Astrocyte (in vitro differentiated cells and primary cell): ENCODE measurements around the gene THRB. TPM values are rescaled to one million over a fixed set of nuclear protein-coding genes. Genes with fewer than 3 reads are reported as not detected.

ENCODE experiments used
- DNase-seq: peaks from one replicate; pipeline ENCODE4 v3.0.0-alpha.2; 2010; ENCODE audit warnings: low read depth
- FAIRE-seq: peaks from 2 replicates; lab custom pipeline; 2011; peaks lifted over from hg19 to GRCh38; lab: Jason Lieb, UNC
- H2AFZ ChIP-seq: 2 replicates; pipeline ENCODE4 v1.6.0; 2012; ENCODE audit warnings: low read depth, low read length, inconsistent platforms
- H3K27ac ChIP-seq: 2 replicates; pipeline ENCODE4 v1.5.1; 2011; ENCODE audit warnings: low read depth, low read length, inconsistent platforms
- H3K27me3 ChIP-seq: 2 replicates; pipeline ENCODE4 v1.6.0; 2011; ENCODE audit warnings: low read length, inconsistent platforms; ENCODE audit not compliant: insufficient read depth
- H3K36me3 ChIP-seq: 2 replicates; pipeline ENCODE4 v1.5.1; 2011; ENCODE audit warnings: low read length, inconsistent platforms; ENCODE audit not compliant: insufficient read depth
- H3K4me1 ChIP-seq: 2 replicates; pipeline ENCODE4 v1.5.1; 2011; ENCODE audit warnings: low read length, inconsistent platforms; ENCODE audit not compliant: insufficient read depth
- H3K4me2 ChIP-seq: 2 replicates; pipeline ENCODE4 v1.6.0; 2012; ENCODE audit warnings: low read length, inconsistent platforms
- H3K4me3 ChIP-seq: 2 replicates; pipeline ENCODE4 v1.5.1; 2011; ENCODE audit warnings: low read depth, mild to moderate bottlenecking, low read length, inconsistent platforms; ENCODE audit not compliant: insufficient read depth
- H3K79me2 ChIP-seq: 2 replicates; pipeline ENCODE4 v1.6.0; 2012; ENCODE audit warnings: mild to moderate bottlenecking, low read length, inconsistent platforms; ENCODE audit not compliant: insufficient read depth
- H3K9ac ChIP-seq: 2 replicates; pipeline ENCODE4 v1.6.0; 2012; ENCODE audit warnings: mild to moderate bottlenecking, low read length, inconsistent platforms
- H3K9me3 ChIP-seq: 2 replicates; pipeline ENCODE4 v1.5.1; 2012; ENCODE audit warnings: low read depth, mild to moderate bottlenecking, low read length, inconsistent platforms; ENCODE audit not compliant: insufficient read depth
- H4K20me1 ChIP-seq: 2 replicates; pipeline ENCODE4 v1.6.0; 2012; ENCODE audit warnings: low read length, inconsistent platforms; ENCODE audit not compliant: insufficient read depth
- H3K27ac Mint-ChIP-seq: one replicate; pipeline ENCODE4 v1.8.0; 2021; ENCODE audit warnings: mild to moderate bottlenecking, mixed read lengths; ENCODE audit not compliant: unreplicated experiment
- H3K27me3 Mint-ChIP-seq: one replicate; pipeline ENCODE4 v1.8.0; 2021; ENCODE audit warnings: low read depth, mixed read lengths; ENCODE audit not compliant: unreplicated experiment
- H3K36me3 Mint-ChIP-seq: one replicate; pipeline ENCODE4 v1.8.0; 2021; ENCODE audit warnings: low read depth, mixed read lengths; ENCODE audit not compliant: unreplicated experiment
- H3K4me1 Mint-ChIP-seq: one replicate; pipeline ENCODE4 v1.8.0; 2021; ENCODE audit warnings: low read depth, mixed read lengths; ENCODE audit not compliant: unreplicated experiment
- H3K4me3 Mint-ChIP-seq: one replicate; pipeline ENCODE4 v1.8.0; 2021; ENCODE audit warnings: mild to moderate bottlenecking, moderate library complexity, mixed read lengths; ENCODE audit not compliant: unreplicated experiment
- H3K9me3 Mint-ChIP-seq: one replicate; pipeline ENCODE4 v1.8.0; 2021; ENCODE audit warnings: mild to moderate bottlenecking, mixed read lengths; ENCODE audit not compliant: unreplicated experiment
- CTCF ChIP-seq: IDR thresholded peaks from 2 replicates; pipeline ENCODE4 v1.5.1; 2011; ENCODE audit warnings: low read depth, mild to moderate bottlenecking, inconsistent platforms, low read length, moderate library complexity; ENCODE audit not compliant: insufficient read depth
- EZH2 ChIP-seq: IDR thresholded peaks from 2 replicates; pipeline ENCODE4 v1.6.1; 2012; ENCODE audit warnings: mild to moderate bottlenecking, low read length, inconsistent platforms; ENCODE audit not compliant: insufficient read depth
- total RNA-seq: library from RNA; stranded (reverse); gene quantifications from 2 replicates; pipeline ENCODE4 v1.2.1, GENCODE V29; 2021

Gene THRB
- total RNA-seq, 1 donor from 2014 or later, result 8.5 TPM

- Histone ChIP-seq H3K27me3 (no peaks in the 10 kb centered on the region), H3K9me3 (no peaks in the 10 kb centered on the region), H3K79me2 (no peaks in the 10 kb centered on the region), H3K4me3 (no peak overlapping the region), H4K20me1 (no peaks in the 10 kb centered on the region), H3K4me2 (no peak overlapping the region), H2AFZ (no peak overlapping the region), H3K9ac (no peak overlapping the region), H3K27ac (no peak overlapping the region), H3K4me1 (no peaks in the 10 kb centered on the region), H3K36me3 (no peaks in the 10 kb centered on the region)
- Mint-ChIP-seq H3K27me3 (no peaks in the 10 kb centered on the region), H3K36me3 (no peaks in the 10 kb centered on the region), H3K27ac (no peak overlapping the region), H3K9me3 (no peaks in the 10 kb centered on the region), H3K4me1 (peaks cover 2% of the 10 kb centered on the region), H3K4me3 (no peak overlapping the region)
- DNase-seq (peak; percentile 7), FAIRE-seq (no peak)
- TF ChIP-seq CTCF, result no peak
- TF ChIP-seq EZH2, result no peak
These were observed 392.9 kb downstream of the THRB start for GRCh38 chr3:24101676-24102168.

GRCh38 chr3:24100696-24101402 is 393.8 kb downstream of the THRB start:
- no peak overlapping the region for H2AFZ ChIP-seq
- H3K4me1 Mint-ChIP-seq, result peaks cover 2% of the 10 kb centered on the region
- H3K27me3 Mint-ChIP-seq, result no peaks in the 10 kb centered on the region
- no peaks in the 10 kb centered on the region for H3K9me3 Mint-ChIP-seq
- DNase-seq (no peak), FAIRE-seq (no peak)
- H3K27ac Mint-ChIP-seq, result no peak overlapping the region
- H3K79me2 ChIP-seq, result no peaks in the 10 kb centered on the region
- H3K4me3 ChIP-seq, result no peak overlapping the region
- H3K9ac ChIP-seq, result no peak overlapping the region
- no peak overlapping the region for H3K4me2 ChIP-seq
- H3K36me3 ChIP-seq, result no peaks in the 10 kb centered on the region
- H3K4me3 Mint-ChIP-seq, result no peak overlapping the region
- no peaks in the 10 kb centered on the region for H3K4me1 ChIP-seq
- no peaks in the 10 kb centered on the region for H4K20me1 ChIP-seq
- TF ChIP-seq EZH2, result no peak
- TF ChIP-seq CTCF, result no peak
- no peaks in the 10 kb centered on the region for H3K9me3 ChIP-seq
- no peak overlapping the region for H3K27ac ChIP-seq
- no peaks in the 10 kb centered on the region for H3K36me3 Mint-ChIP-seq
- H3K27me3 ChIP-seq, result no peaks in the 10 kb centered on the region

GRCh38 chr3:24096695-24097290 is 397.9 kb downstream of the THRB start:
- H3K9me3 Mint-ChIP-seq, result no peaks in the 10 kb centered on the region
- H3K27ac Mint-ChIP-seq, result no peak overlapping the region
- no peak overlapping the region for H2AFZ ChIP-seq
- no peaks in the 10 kb centered on the region for H3K27me3 Mint-ChIP-seq
- H4K20me1 ChIP-seq, result no peaks in the 10 kb centered on the region
- H3K4me3 ChIP-seq, result no peak overlapping the region
- H3K36me3 ChIP-seq, result no peaks in the 10 kb centered on the region
- H3K27me3 ChIP-seq, result no peaks in the 10 kb centered on the region
- no peak overlapping the region for H3K27ac ChIP-seq
- peaks cover 1% of the 10 kb centered on the region for H3K4me1 Mint-ChIP-seq
- FAIRE-seq (no peak), DNase-seq (no peak)
- no peak overlapping the region for H3K4me3 Mint-ChIP-seq
- H3K4me2 ChIP-seq, result no peak overlapping the region
- H3K4me1 ChIP-seq, result no peaks in the 10 kb centered on the region
- no peaks in the 10 kb centered on the region for H3K36me3 Mint-ChIP-seq
- H3K9ac ChIP-seq, result no peak overlapping the region
- no peaks in the 10 kb centered on the region for H3K9me3 ChIP-seq
- no peak for TF ChIP-seq EZH2
- TF ChIP-seq CTCF, result no peak
- H3K79me2 ChIP-seq, result no peaks in the 10 kb centered on the region
